HepG2 (cell line): ENCODE results near the gene EIF5. TPM values are rescaled to one million over a fixed set of nuclear protein-coding genes. Genes with fewer than 3 reads are reported as not detected.

Experiments used
- ATF1 ChIP-seq: IDR thresholded peaks from 2 replicates; pipeline ENCODE4 v1.6.1; 2016; ENCODE audit warnings: mild to moderate bottlenecking, control low read depth
- CBX1 ChIP-seq: IDR thresholded peaks from one replicate; pipeline ENCODE4 v1.6.1; 2016; ENCODE audit warnings: antibody characterized with exemption, low read depth
- CEBPG ChIP-seq: IDR thresholded peaks from 2 replicates; pipeline ENCODE4 v1.6.1; 2016
- CREB1 ChIP-seq, 2 experiments: fragments of 450-650 bp in 1 of 2; IDR thresholded peaks; 2 replicates each; pipeline ENCODE4 v1.6.1; 2016 to 2017; ENCODE audit warnings: control low read depth in 1 of 2, mild to moderate bottlenecking in 1 of 2, missing compliant biosample characterization in 1 of 2, missing genetic modification characterization in 1 of 2
- FLYWCH1 ChIP-seq: sonication (generic); formaldehyde crosslinking; IDR thresholded peaks from 2 replicates; pipeline ENCODE4 v1.8.1; 2023; ENCODE audit warnings: mild to moderate bottlenecking, missing genetic modification reagents
- HNRNPK ChIP-seq: fragments of 200-400 bp; formaldehyde crosslinking; IDR thresholded peaks from 2 replicates; pipeline ENCODE4 v1.6.1; 2018; ENCODE audit warnings: low read length, low read depth, moderate library complexity, mild to moderate bottlenecking; ENCODE audit not compliant: poor library complexity, severe bottlenecking
- JDP2 ChIP-seq: sonication (generic); formaldehyde crosslinking; IDR thresholded peaks from 2 replicates; pipeline ENCODE4 v1.8.1; 2022; ENCODE audit warnings: missing genetic modification reagents, borderline replicate concordance
- KDM4B ChIP-seq: sonication (generic); formaldehyde crosslinking; IDR thresholded peaks from 2 replicates; pipeline ENCODE4 v1.4.0; 2020; ENCODE audit warnings: missing genetic modification reagents
- KLF11 ChIP-seq: IDR thresholded peaks from 2 replicates; pipeline ENCODE4 v1.6.1; 2016; ENCODE audit warnings: missing compliant biosample characterization
- MAF1 ChIP-seq: sonication (generic); formaldehyde crosslinking; IDR thresholded peaks from 2 replicates; pipeline ENCODE4 v1.5.0; 2020; ENCODE audit warnings: missing genetic modification reagents, borderline replicate concordance
- MIER2 ChIP-seq: IDR thresholded peaks from 2 replicates; pipeline ENCODE4 v1.6.1; 2016; ENCODE audit warnings: missing biosample characterization, missing genetic modification reagents
- MXD1 ChIP-seq: sonication (generic); formaldehyde crosslinking; IDR thresholded peaks from 2 replicates; pipeline ENCODE4 v1.4.0; 2020; ENCODE audit warnings: mild to moderate bottlenecking, missing genetic modification reagents
- NONO ChIP-seq, 2 experiments: fragments of 450-650 bp in 1 of 2; sonication (generic) in 1 of 2; formaldehyde crosslinking in 1 of 2; IDR thresholded peaks in 1 of 2; conservative IDR thresholded peaks in 1 of 2; 2 replicates each; pipeline versions ENCODE4 v1.6.1 to v1.8.0; 2017 to 2022; ENCODE audit warnings: mild to moderate bottlenecking in 1 of 2, missing genetic modification reagents in 1 of 2, moderate library complexity in 1 of 2
- PBX3 ChIP-seq: sonication (generic); formaldehyde crosslinking; IDR thresholded peaks from 2 replicates; pipeline ENCODE4 v1.8.1; 2023; ENCODE audit warnings: missing genetic modification reagents, inconsistent platforms, borderline replicate concordance
- PCBP1 ChIP-seq: fragments of 200-400 bp; formaldehyde crosslinking; IDR thresholded peaks from 2 replicates; pipeline ENCODE4 v1.6.1; 2017; ENCODE audit warnings: mild to moderate bottlenecking, low read depth, low read length, borderline replicate concordance
- PITX1 ChIP-seq: sonication (generic); formaldehyde crosslinking; IDR thresholded peaks from 2 replicates; pipeline ENCODE4 v1.5.1; 2020; ENCODE audit warnings: mild to moderate bottlenecking, missing genetic modification reagents
- PLRG1 ChIP-seq: fragments of 450-650 bp; conservative IDR thresholded peaks from 2 replicates; pipeline ENCODE4 v1.6.1; 2016
- SRF ChIP-seq: IDR thresholded peaks from 2 replicates; pipeline ENCODE4 v1.6.1; 2011; ENCODE audit warnings: mild to moderate bottlenecking, low read depth, low read length, moderate library complexity
- SRSF1 ChIP-seq: fragments of 200-400 bp; formaldehyde crosslinking; optimal IDR thresholded peaks from 2 replicates; pipeline ENCODE3; 2017; ENCODE audit warnings: mild to moderate bottlenecking, low read depth, low read length, moderate library complexity
- ZEB1 ChIP-seq: IDR thresholded peaks from 2 replicates; pipeline ENCODE4 v1.6.1; 2012; ENCODE audit warnings: mild to moderate bottlenecking, low read depth, inconsistent platforms; ENCODE audit not compliant: insufficient replicate concordance
- ZNF230 ChIP-seq: sonication (generic); formaldehyde crosslinking; IDR thresholded peaks from 2 replicates; pipeline ENCODE4 v1.4.0; 2020; ENCODE audit warnings: mild to moderate bottlenecking, missing genetic modification reagents
- ZNF234 ChIP-seq: sonication (generic); formaldehyde crosslinking; conservative IDR thresholded peaks from 2 replicates; pipeline ENCODE4 v1.5.1; 2020; ENCODE audit warnings: mild to moderate bottlenecking, missing genetic modification reagents
- ZNF329 ChIP-seq: sonication (generic); formaldehyde crosslinking; IDR thresholded peaks from 2 replicates; pipeline ENCODE4 v1.9.0; 2021; ENCODE audit warnings: low read depth, mild to moderate bottlenecking, missing genetic modification reagents
- ZNF546 ChIP-seq: sonication (generic); formaldehyde crosslinking; conservative IDR thresholded peaks from 2 replicates; pipeline ENCODE4 v1.8.1; 2023; ENCODE audit warnings: mild to moderate bottlenecking, missing genetic modification reagents
- ZNF629 ChIP-seq: sonication (generic); formaldehyde crosslinking; conservative IDR thresholded peaks from 2 replicates; pipeline ENCODE4 v1.5.0; 2020; ENCODE audit warnings: missing genetic modification reagents
- ZNF672 ChIP-seq: sonication (generic); formaldehyde crosslinking; IDR thresholded peaks from 2 replicates; pipeline ENCODE4 v1.8.1; 2022; ENCODE audit warnings: missing genetic modification reagents
- ZNF674 ChIP-seq: sonication (generic); formaldehyde crosslinking; IDR thresholded peaks from 2 replicates; pipeline ENCODE4 v1.5.0; 2020; ENCODE audit warnings: low read depth, mild to moderate bottlenecking, missing genetic modification reagents
- ZNF724P ChIP-seq: sonication (generic); formaldehyde crosslinking; IDR thresholded peaks from 2 replicates; pipeline ENCODE4 v1.8.0; 2022; ENCODE audit warnings: missing genetic modification reagents, borderline replicate concordance
- polyA plus RNA-seq, 8 experiments: library from polyadenylated mRNA; depleted of rRNA in 3 of 8; stranded (reverse) in 7 of 8; unstranded in 1 of 8; fragments of >200 nt; fragmentation: Illumina TruSeq in 4 of 8; extraction: Trizol in 4 of 8; gene quantifications; 2 replicates each; pipeline versions ENCODE4 v1.2.1 to v1.2.3, GENCODE V29; 2011 to 2016; ENCODE audit warnings: low read depth in 4 of 8, missing spikeins in 1 of 8, mixed read lengths in 1 of 8; ENCODE audit not compliant: insufficient read depth in 1 of 8
- total RNA-seq, 5 experiments: library from RNA; depleted of rRNA; stranded (reverse); fragments of >200 nt; fragmentation: Illumina TruSeq; extraction: Trizol; gene quantifications; 2 replicates each; pipeline ENCODE4 v1.2.3, GENCODE V29; 2016; ENCODE audit warnings: low read depth in 1 of 5
- TF ChIP-seq, protein P1 (sequence below): IDR thresholded peaks from 2 replicates; pipeline ENCODE4 v1.6.1; 2016; ENCODE audit warnings: mild to moderate bottlenecking

The EIF5 gene
- total and polyA plus RNA-seq, 2 of the 13 experiments (the other 11 are each of a cell fraction or from before 2014, with no cell fraction given), result 189 to 281 TPM

DNA sequence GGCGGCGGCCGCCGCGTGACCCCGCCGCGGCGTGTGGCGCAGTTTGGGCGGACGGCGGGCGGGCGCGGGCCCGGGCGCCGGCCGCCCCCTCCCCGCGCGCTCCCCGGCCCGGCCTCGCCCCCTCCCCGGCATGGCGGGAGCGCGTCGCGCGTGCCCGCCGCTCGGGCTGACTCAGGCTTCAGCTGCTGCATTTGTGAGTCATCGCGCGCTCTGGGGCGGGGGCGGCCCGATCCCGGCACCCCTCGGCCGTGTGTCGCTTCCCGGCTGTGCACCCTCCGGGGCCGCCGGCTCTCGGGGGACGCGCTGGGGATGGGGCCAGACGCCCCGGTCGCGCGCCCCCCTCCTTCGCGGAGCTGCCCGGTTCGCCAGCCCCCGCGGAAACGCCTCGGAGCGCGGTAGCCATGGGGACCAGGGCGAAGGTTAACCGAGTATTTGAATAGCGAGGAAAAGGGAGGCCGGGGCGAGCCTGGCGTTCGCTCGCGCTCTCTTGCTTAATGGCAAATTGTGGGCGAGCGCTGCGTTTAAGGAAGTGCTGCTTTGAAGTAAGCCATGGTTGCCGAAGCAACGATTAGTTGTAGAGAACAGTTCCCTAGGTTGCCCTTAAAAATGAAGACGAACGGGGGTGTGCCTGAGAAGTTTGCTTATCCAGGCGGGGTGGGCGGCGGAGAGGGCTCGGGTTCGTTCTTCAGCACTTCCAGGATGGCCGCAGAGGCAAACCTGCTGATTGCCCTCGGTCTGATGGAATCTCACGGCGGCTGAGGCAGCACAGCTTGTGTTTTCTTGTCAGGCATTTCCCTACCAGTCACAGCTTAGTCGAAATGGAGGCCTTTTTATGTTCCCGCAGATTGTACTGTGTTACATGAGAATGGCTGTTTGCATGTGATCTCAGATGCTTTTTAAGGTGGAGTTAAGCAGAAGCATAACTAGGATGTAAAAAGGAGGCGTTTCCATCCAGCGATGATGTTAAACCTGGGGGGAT, 896 bp downstream of the EIF5 start (continued):
- TF ChIP-seq, protein P1, sequence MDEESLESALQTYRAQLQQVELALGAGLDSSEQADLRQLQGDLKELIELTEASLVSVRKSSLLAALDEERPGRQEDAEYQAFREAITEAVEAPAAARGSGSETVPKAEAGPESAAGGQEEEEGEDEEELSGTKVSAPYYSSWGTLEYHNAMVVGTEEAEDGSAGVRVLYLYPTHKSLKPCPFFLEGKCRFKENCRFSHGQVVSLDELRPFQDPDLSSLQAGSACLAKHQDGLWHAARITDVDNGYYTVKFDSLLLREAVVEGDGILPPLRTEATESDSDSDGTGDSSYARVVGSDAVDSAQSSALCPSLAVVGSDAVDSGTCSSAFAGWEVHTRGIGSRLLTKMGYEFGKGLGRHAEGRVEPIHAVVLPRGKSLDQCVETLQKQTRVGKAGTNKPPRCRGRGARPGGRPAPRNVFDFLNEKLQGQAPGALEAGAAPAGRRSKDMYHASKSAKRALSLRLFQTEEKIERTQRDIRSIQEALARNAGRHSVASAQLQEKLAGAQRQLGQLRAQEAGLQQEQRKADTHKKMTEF (CRISPR knock-in tag), result no peak
- TF ChIP-seq JDP2 (no peak), PITX1 (no peak), CREB1 (IDR thresholded peaks at IDR 0.05) (no peak), CREB1 (CRISPR knock-in tag; IDR thresholded peaks at IDR 0.05) (no peak), MXD1 (no peak), MAF1 (CRISPR knock-in tag) (no peak), FLYWCH1 (CRISPR knock-in tag) (no peak), PBX3 (CRISPR knock-in tag) (0 out of 2 replicates have a peak, but pooled peaks have one; percentile 28), SRF (no peak), KDM4B (CRISPR knock-in tag) (no peak), HNRNPK (no peak), SRSF1 (no peak), PLRG1 (no peak), ZEB1 (no peak), ZNF329 (no peak), CBX1 (no peak), ZNF546 (CRISPR knock-in tag) (0 out of 2 replicates have a peak, but pooled peaks have one; percentile 58), ZNF629 (CRISPR knock-in tag) (0 out of 2 replicates have a peak, but pooled peaks have one; percentile 27), ZNF230 (CRISPR knock-in tag) (no peak), ZNF724P (CRISPR knock-in tag) (no peak), ZNF674 (CRISPR knock-in tag) (no peak), ATF1 (CRISPR knock-in tag) (no peak), ZNF672 (CRISPR knock-in tag) (0 out of 2 replicates have a peak, but pooled peaks have one; percentile 41), KLF11 (CRISPR knock-in tag) (no peak), ZNF234 (CRISPR knock-in tag) (no peak), CEBPG (CRISPR knock-in tag) (peak; percentile 59), MIER2 (CRISPR knock-in tag) (no peak), PCBP1 (no peak), NONO (IDR thresholded peaks at IDR 0.05) (no peak), NONO (CRISPR knock-in tag; conservative IDR thresholded peaks at IDR 0.05) (0 out of 2 replicates have a peak, but pooled peaks have one; percentile 17)
